A673 (cell line): ENCODE results near the gene KCNK6. TPM values are rescaled to one million over a fixed set of nuclear protein-coding genes. Genes with fewer than 3 reads are reported as not detected.

Experiments used
- BruUV-seq: library from RNA; stranded (reverse); fragments of 400-500 nt; replicated peaks from 2 replicates; lab custom pipeline; 2021; lab: Mats Ljungman, UMichigan
- CTCF ChIA-PET: fragments of 300-600 bp; sonication (Branson Sonifier 250); formaldehyde crosslinking; loops from one replicate; lab custom pipeline; 2022; ENCODE audit warnings: antibody characterized with exemption; lab: Charles Lee
- POLR2A ChIA-PET: fragments of 300-600 bp; sonication (Branson Sonifier 250); formaldehyde crosslinking; loops from one replicate; lab custom pipeline; 2022; ENCODE audit warnings: antibody characterized with exemption; ENCODE audit not compliant: low non-redundant PET; lab: Charles Lee
- DNase-seq: peaks from one replicate; pipeline ENCODE4 v3.0.0-alpha.2; 2015; ENCODE audit warnings: low spot score
- H3K27ac ChIP-seq: fragments of 200-600 bp; sonication (generic); 2 replicates; pipeline ENCODE4 v1.5.1; 2016; ENCODE audit warnings: mixed run types, low read depth, mild to moderate bottlenecking, mixed read lengths, antibody characterized with exemption, low read length; ENCODE audit not compliant: poor library complexity, severe bottlenecking
- H3K27me3 ChIP-seq: fragments of 200-600 bp; sonication (generic); replicated peaks from 2 replicates; pipeline ENCODE4 v1.6.1; 2017; ENCODE audit warnings: mixed run types, low read depth, mild to moderate bottlenecking, mixed read lengths, antibody characterized with exemption, low read length; ENCODE audit not compliant: insufficient read depth, poor library complexity
- H3K36me3 ChIP-seq: fragments of 200-600 bp; sonication (generic); 2 replicates; pipeline ENCODE4 v1.6.1; 2016; ENCODE audit warnings: mixed run types, mild to moderate bottlenecking, mixed read lengths, antibody characterized with exemption, low read length; ENCODE audit not compliant: insufficient read depth, poor library complexity, severe bottlenecking
- H3K4me1 ChIP-seq: fragments of 200-600 bp; sonication (generic); 2 replicates; pipeline ENCODE4 v1.6.1; 2017; ENCODE audit warnings: mixed run types, mild to moderate bottlenecking, mixed read lengths, antibody characterized with exemption, low read length; ENCODE audit not compliant: insufficient read depth, poor library complexity, severe bottlenecking
- H3K4me3 ChIP-seq: fragments of 200-600 bp; sonication (generic); 2 replicates; pipeline ENCODE4 v1.5.1; 2016; ENCODE audit warnings: low read depth, mixed run types, mild to moderate bottlenecking, mixed read lengths, low read length; ENCODE audit not compliant: poor library complexity, severe bottlenecking
- H3K9me3 ChIP-seq: fragments of 200-600 bp; sonication (generic); 2 replicates; pipeline ENCODE4 v1.6.1; 2016; ENCODE audit warnings: mixed run types, low read depth, mild to moderate bottlenecking, mixed read lengths, antibody characterized with exemption, low read length; ENCODE audit not compliant: poor library complexity, severe bottlenecking
- EZH2 ChIP-seq: fragments of 200-600 bp; sonication (generic); IDR thresholded peaks from 2 replicates; pipeline ENCODE4 v1.6.1; 2017; ENCODE audit warnings: borderline replicate concordance, low read depth, mild to moderate bottlenecking, mixed read lengths, antibody characterized with exemption, low read length; ENCODE audit not compliant: poor library complexity, severe bottlenecking
- intact Hi-C: fragments of 100-400 bp; cut with micrococcal nuclease; formaldehyde crosslinking; loops from one replicate; pipeline ENCODE4 v1.10.0; 2022; ENCODE audit not compliant: unreplicated experiment
- total RNA-seq: library from RNA; stranded (reverse); gene quantifications from 2 replicates; pipeline ENCODE4 v1.2.3, GENCODE V29; 2021
- TF ChIP-seq, protein P1 (sequence below): fragments of 300-800, 200-600 bp; sonication (generic); conservative IDR thresholded peaks from 2 replicates; pipeline ENCODE4 v1.5.1; 2017; ENCODE audit warnings: low read depth, mild to moderate bottlenecking, antibody characterized with exemption, low read length, moderate library complexity, mixed read lengths

KCNK6 gene
- total RNA-seq, 1 experiment from 2014 or later: not detected

DNA sequence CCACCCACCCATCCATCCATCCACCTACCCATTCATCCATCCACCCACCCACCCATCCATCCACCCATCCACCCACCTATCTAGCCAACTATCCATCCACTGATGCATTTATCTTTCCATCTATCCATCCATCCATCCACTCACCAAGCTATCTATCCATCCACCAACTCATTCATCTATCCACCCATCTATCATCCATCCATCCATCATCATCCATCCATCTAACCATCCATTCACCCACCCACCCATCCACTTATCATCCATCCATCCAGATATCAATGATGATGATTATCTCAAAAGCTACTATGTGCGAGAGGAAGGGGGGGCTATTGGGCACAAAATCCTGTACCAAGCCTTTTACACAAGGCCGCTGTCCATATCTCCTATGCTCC lies 9.4 kb upstream of the KCNK6 start:
- H3K36me3 ChIP-seq: no peaks in the 10 kb centered on the region
- BruUV-seq: no TSS peak
- no peak overlapping the region for H3K27ac ChIP-seq
- intact Hi-C loops: no loop called here
- peaks cover 7% of the 10 kb centered on the region for H3K4me1 ChIP-seq
- H3K4me3 ChIP-seq: no peak overlapping the region
- H3K9me3 ChIP-seq: no peaks in the 10 kb centered on the region
- no peak for TF ChIP-seq EZH2
- TF ChIP-seq, protein P1, sequence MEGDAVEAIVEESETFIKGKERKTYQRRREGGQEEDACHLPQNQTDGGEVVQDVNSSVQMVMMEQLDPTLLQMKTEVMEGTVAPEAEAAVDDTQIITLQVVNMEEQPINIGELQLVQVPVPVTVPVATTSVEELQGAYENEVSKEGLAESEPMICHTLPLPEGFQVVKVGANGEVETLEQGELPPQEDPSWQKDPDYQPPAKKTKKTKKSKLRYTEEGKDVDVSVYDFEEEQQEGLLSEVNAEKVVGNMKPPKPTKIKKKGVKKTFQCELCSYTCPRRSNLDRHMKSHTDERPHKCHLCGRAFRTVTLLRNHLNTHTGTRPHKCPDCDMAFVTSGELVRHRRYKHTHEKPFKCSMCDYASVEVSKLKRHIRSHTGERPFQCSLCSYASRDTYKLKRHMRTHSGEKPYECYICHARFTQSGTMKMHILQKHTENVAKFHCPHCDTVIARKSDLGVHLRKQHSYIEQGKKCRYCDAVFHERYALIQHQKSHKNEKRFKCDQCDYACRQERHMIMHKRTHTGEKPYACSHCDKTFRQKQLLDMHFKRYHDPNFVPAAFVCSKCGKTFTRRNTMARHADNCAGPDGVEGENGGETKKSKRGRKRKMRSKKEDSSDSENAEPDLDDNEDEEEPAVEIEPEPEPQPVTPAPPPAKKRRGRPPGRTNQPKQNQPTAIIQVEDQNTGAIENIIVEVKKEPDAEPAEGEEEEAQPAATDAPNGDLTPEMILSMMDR: no peak
- no peaks in the 10 kb centered on the region for H3K27me3 ChIP-seq
- CTCF ChIA-PET: no interaction called here
- DNase-seq: no peak
- POLR2A ChIA-PET: interaction anchor here (0.6 kb wide), 1 partner anchor 78 kb away, joined by 3 read pairs; no protein-coding TSS in a partner anchor

DNA sequence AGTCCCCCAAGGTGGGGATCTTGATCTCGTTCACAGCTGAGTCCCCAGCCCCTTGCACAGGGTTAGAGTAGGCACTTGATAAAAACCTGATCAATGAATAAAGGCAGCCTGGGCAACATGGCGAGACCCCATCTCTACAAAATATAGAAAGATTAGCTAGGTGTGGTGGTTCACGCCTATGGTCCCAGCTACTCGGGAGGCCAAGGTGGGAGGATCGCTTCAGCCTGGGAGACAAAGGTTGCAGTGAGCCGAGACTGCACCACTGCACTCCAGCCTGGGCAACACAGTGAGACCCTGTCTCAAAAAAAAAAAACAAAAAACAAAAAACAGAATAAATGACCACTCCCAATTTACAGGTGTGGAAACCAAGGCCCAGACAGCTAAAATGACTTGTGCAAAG lies 8.7 kb upstream of the KCNK6 start:
- TF ChIP-seq, protein P1: no peak
- no peak for TF ChIP-seq EZH2
- Histone ChIP-seq H3K27ac (no peak overlapping the region), H3K36me3 (no peaks in the 10 kb centered on the region), H3K4me1 (peaks cover 8% of the 10 kb centered on the region), H3K4me3 (no peak overlapping the region), H3K27me3 (no peaks in the 10 kb centered on the region), H3K9me3 (no peaks in the 10 kb centered on the region)
- DNase-seq: no peak
- ChIA-PET POLR2A (no interaction called here), CTCF (no interaction called here)
- intact Hi-C loops: no loop called here
- BruUV-seq: no TSS peak

DNA sequence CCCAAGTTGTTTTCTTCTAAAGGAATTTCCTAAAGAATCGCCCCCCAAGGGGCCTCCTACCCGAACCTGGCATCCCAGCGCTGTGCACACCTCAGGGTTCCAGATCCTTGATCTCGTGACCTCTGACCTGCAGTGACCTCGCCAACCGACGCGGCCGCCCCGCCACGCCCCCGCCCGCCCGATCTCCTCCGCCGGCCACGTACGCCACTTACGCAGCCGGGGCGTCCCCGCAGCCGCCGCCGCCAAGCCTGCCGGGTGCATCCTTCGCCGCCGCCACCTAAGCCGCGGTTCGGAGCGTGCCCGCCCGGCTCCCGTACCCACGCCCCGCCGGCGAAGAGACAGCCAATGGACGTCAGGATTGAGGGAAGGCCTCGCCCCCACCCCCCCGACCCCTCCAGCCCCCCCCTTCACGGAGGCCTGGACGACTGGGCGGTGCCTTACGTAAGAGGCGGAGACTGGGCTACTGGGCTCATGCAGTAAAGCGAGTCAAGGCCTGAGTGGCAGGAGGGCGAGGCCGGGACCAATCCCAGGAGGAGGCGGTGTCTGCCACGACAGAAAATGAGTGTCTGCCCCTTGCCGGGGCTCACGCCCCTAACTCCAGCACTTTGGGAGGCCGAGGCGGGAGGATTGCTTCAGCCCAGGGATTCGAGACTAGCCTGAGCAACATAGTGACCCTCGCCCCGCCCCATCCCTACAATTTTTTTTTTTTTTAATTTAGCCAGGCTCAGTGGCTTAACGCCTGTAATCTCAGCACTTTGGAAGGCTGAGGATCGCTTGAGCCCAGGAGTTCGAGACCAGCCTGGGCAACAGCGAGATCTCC lies 3.8 kb upstream of the KCNK6 start, which contains the start of gene YIF1B:
Gene YIF1B (minus strand): TSS at position 291 of the 820 bp plus-strand sequence. CDS start 30 bp downstream, at position 261.
- ChIA-PET POLR2A (no interaction called here), CTCF (no interaction called here)
- H3K27me3 ChIP-seq: peaks cover 24% of the 10 kb centered on the region
- no peaks in the 10 kb centered on the region for H3K9me3 ChIP-seq
- peak; percentile 98 for DNase-seq
- no peaks in the 10 kb centered on the region for H3K36me3 ChIP-seq
- intact Hi-C loops: loop anchor here (5.0 kb wide), 1 partner anchor 69 kb away; no protein-coding TSS in a partner anchor
- peak within 1 kb of the TSS; percentile 85 for H3K27ac ChIP-seq
- peaks cover 12% of the 10 kb centered on the region for H3K4me1 ChIP-seq
- BruUV-seq: no TSS peak
- H3K4me3 ChIP-seq: peak within 1 kb of the TSS; percentile 86
- no peak for TF ChIP-seq EZH2
- TF ChIP-seq, protein P1: no peak
